Heart left ventricle (tissue), 16 donors: ENCODE measurements around the gene MRPS35. TPM values are rescaled to one million over a fixed set of nuclear protein-coding genes. Genes with fewer than 3 reads are reported as not detected.

Experiments
- ATAC-seq, 4 donors: fragments of 200-7000 bp; cut with Tn5 transposase; one replicate each; pipeline ENCODE4 v1.9.1; 2020 to 2022; ENCODE audit warnings: moderate library complexity in 4 of 4, mild to moderate bottlenecking in 3 of 4, moderate number of reproducible peaks in 1 of 4
- DNase-seq, 5 donors: peaks; one replicate each; pipeline ENCODE4 v3.0.0-alpha.2; 2020
- H3K27ac ChIP-seq, 12 donors: fragments of 200-600 bp; sonication (generic) in 4 of 12; one replicate each; pipeline versions ENCODE4 v1.5.0 to v1.8.0; 2016 to 2022; ENCODE audit warnings: mild to moderate bottlenecking in 2 of 12
- H3K27me3 ChIP-seq, 9 donors: fragments of 200-600 bp; sonication (generic) in 2 of 9; one replicate each; pipeline versions ENCODE4 v1.5.1 to v1.8.0; 2016 to 2022; ENCODE audit warnings: mild to moderate bottlenecking in 3 of 9
- H3K36me3 ChIP-seq, 9 donors: fragments of 200-600 bp; sonication (generic) in 2 of 9; one replicate each; pipeline versions ENCODE4 v1.5.0 to v1.8.0; 2018 to 2022; ENCODE audit warnings: mild to moderate bottlenecking in 2 of 9
- H3K4me1 ChIP-seq, 12 donors: fragments of 200-600 bp; sonication (generic) in 4 of 12; one replicate each; pipeline versions ENCODE4 v1.5.0 to v1.8.0; 2016 to 2022; ENCODE audit warnings: mild to moderate bottlenecking in 3 of 12
- H3K4me3 ChIP-seq, 12 donors: fragments of 200-600 bp; sonication (generic) in 4 of 12; one replicate each; pipeline versions ENCODE4 v1.5.0 to v1.8.0; 2017 to 2022; ENCODE audit warnings: mild to moderate bottlenecking in 9 of 12, moderate library complexity in 4 of 12
- H3K9me3 ChIP-seq, 12 donors: fragments of 200-600 bp; sonication (generic) in 4 of 12; one replicate each; pipeline versions ENCODE4 v1.5.0 to v1.8.0; 2016 to 2022; ENCODE audit warnings: mild to moderate bottlenecking in 1 of 12
- POLR2A ChIP-seq, 2 donors: fragments of 450-650 bp; IDR thresholded peaks; one replicate each; pipeline ENCODE4 v1.6.1; 2017; ENCODE audit warnings: antibody characterized with exemption in 2 of 2, mild to moderate bottlenecking in 2 of 2, moderate library complexity in 2 of 2
- WGBS, 4 donors: extraction: QIAGEN DNeasy Blood & Tissue Kit in 2 of 4; methylation state at CpG; one replicate each; pipeline versions ENCODE4 v1.1.5 to v1.1.7; 2013 to 2018; 5-methylcytosine and 5-hydroxymethylcytosine counted together
- intact Hi-C, 10 donors: fragments of 100-400 bp; cut with DNase I; formaldehyde crosslinking; loops; one replicate each; pipeline versions ENCODE4 v1.11.1 to v1.14.2; 2022
- long read RNA-seq, 3 donors: library from polyadenylated mRNA; unstranded; transcript quantifications; one replicate each; pipeline ENCODE4 v2.0.0, GENCODE V29; 2020 to 2021
- polyA plus RNA-seq, 2 donors: library from polyadenylated mRNA; stranded (reverse); fragments of 200-250 nt; gene quantifications; one replicate each; pipeline ENCODE4 v1.2.3, GENCODE V29; 2013
- total RNA-seq, 9 donors: library from RNA; depleted of rRNA in 2 of 9; stranded (reverse); fragments of >200 nt in 2 of 9; fragmentation: NEBNext Ultra II Directional in 3 of 9; extraction: Animal tissue kit (Norgen Biotek cat#: 25700) in 3 of 9; gene quantifications; one replicate each; pipeline versions ENCODE4 v1.1.0 to v1.2.4, GENCODE V29; 2016 to 2023
- TF ChIP-seq, protein P1 (sequence below), 12 donors: fragments of 200-600 bp; sonication (generic) in 4 of 12; IDR thresholded peaks; one replicate each; pipeline versions ENCODE4 v1.5.0 to v1.8.0; 2018 to 2022; ENCODE audit warnings: antibody characterized with exemption in 12 of 12, mild to moderate bottlenecking in 5 of 12
- donor health status: ischemic (EF 13 %, LVEDD 7.1; RV severe dilation, severe dysfunction).
- donor health status: healthy with polysubstance abuse.
- donor health status: DM: no; HTN: yes; CAD: no.
- donor health status: DM: no; HTN: no; CAD: no.
- donor health status: ischemic (EF 25% LVEDD 6.9; RV normal size, moderate dysfunction).
- donor health status: ischemic (EF 25% LVEDD 5.7; RV mildly dilated, moderate dysfunction).
- donor health status: healthy.
- donor health status: DM: yes; HTN: yes; CAD: no.
- donor health status: ischemic (EF 35%, LVEDD 5.7; RV mildly dilated, moderate dysfunction).
- donor health status: nonischemic (EF 11% LVEDD 7.7; RV severe dilation, severe dysfunction).
- donor health status: DM: yes; HTN: yes; CAD: no.
- donor health status: PGD.
- donor health status: ischemic (EF 29% LVEDD 5.4; RV normal size, mild dysfunction).
- donor health status: nonischemic (EF 23%, LVEDD 6.1; RV moderate dilation, normal function).

Gene MRPS35
- total RNA-seq (10 to 100 TPM; 45.7 to 94.1 (median 59.6) TPM), polyA plus RNA-seq (10 to 100 TPM; 39.8 to 67.7 TPM)
- long read RNA-seq, donor 1, transcript MRPS35-201 (8 exons, 1,888 nt), result major isoform, 140 of 150 reads
- long read RNA-seq, donor 1, partial matches to known transcripts, result 0 of 150 reads
- long read RNA-seq, donor 1, other reads (novel, unspliced or antisense), result 7 of 150 reads
- long read RNA-seq, donor 2, transcript MRPS35-203 (7 exons, 1,715 nt), result minor isoform, 18 of 695 reads
- long read RNA-seq, donor 2, transcript MRPS35-201 (8 exons, 1,888 nt), result major isoform, 658 of 695 reads
- long read RNA-seq, donor 2, partial matches to known transcripts, result 7 of 695 reads
- long read RNA-seq, donor 2, other reads (novel, unspliced or antisense), result 12 of 695 reads
- long read RNA-seq, donor 3, transcript MRPS35-201 (8 exons, 1,888 nt), result major isoform, 116 of 124 reads
- long read RNA-seq, donor 3, partial matches to known transcripts, result 2 of 124 reads
- long read RNA-seq, donor 3, other reads (novel, unspliced or antisense), result 5 of 124 reads

GRCh38 chr12:27710592-27711316 lies at the start of gene MRPS35:
MRPS35 (plus strand) TSS chr12:27710832; CDS start chr12:27710844, 12 bp downstream.
- WGBS, 4 donors, result 0 to 1% (median 0%) methylated on average over 36 to 46 of the region's 46 CpGs
- peaks cover 0 to 27% (median 15%) of the 10 kb centered on the region in 12 donors for H3K4me1 ChIP-seq
- DNase-seq (peak; percentile 94 to 96 (median 94)), ATAC-seq (peak; percentile 98 to 99 (median 98))
- H3K36me3 ChIP-seq, result peaks cover 0 to 17% (median 8%) of the 10 kb centered on the region in 9 donors
- peak within 1 kb of the TSS; percentile 56 to 99 (median 84) for H3K4me3 ChIP-seq
- H3K27me3 ChIP-seq, result no peaks in the 10 kb centered on the region
- TF ChIP-seq, protein P1, sequence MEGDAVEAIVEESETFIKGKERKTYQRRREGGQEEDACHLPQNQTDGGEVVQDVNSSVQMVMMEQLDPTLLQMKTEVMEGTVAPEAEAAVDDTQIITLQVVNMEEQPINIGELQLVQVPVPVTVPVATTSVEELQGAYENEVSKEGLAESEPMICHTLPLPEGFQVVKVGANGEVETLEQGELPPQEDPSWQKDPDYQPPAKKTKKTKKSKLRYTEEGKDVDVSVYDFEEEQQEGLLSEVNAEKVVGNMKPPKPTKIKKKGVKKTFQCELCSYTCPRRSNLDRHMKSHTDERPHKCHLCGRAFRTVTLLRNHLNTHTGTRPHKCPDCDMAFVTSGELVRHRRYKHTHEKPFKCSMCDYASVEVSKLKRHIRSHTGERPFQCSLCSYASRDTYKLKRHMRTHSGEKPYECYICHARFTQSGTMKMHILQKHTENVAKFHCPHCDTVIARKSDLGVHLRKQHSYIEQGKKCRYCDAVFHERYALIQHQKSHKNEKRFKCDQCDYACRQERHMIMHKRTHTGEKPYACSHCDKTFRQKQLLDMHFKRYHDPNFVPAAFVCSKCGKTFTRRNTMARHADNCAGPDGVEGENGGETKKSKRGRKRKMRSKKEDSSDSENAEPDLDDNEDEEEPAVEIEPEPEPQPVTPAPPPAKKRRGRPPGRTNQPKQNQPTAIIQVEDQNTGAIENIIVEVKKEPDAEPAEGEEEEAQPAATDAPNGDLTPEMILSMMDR (IDR thresholded peaks at IDR 0.05), result peak in 1 of 12 donors; percentile 2
- TF ChIP-seq POLR2A (IDR thresholded peaks at IDR 0.05), result peak in 1 of 2 donors; percentile 68
- H3K27ac ChIP-seq, result peak within 1 kb of the TSS; percentile 6 to 92 (median 82)
- intact Hi-C loops, result loop anchor here in 1 of 10 donors (5.0 kb wide), 1 partner anchor 72 kb away; the partner anchor contains the start of genes KLHL42 and MANSC4
- H3K9me3 ChIP-seq, result no peaks in the 10 kb centered on the region

DNA sequence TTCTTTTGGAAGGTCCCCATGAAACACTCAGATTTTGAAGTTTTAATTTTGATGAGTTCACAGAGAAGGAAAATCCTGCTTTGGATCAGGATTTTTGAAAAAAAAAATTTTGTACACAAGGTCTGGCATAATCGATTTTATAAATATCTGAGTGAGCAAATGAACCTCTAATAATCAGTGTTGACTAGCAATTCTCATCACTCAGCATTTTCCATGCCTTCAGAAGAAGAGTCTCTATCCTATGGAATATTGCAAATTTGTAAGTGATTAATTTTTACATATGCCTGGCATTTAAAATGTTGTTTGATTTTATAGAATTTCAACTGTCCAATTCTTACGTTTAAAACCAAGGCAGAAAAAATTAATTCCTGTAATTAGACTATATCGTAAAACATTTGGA lies 44.9 kb upstream of the MRPS35 start:
- H3K36me3 ChIP-seq, result peaks cover 0 to 100% (median 80%) of the 10 kb centered on the region in 9 donors
- TF ChIP-seq POLR2A (IDR thresholded peaks at IDR 0.05), result no peak
- TF ChIP-seq, protein P1 (IDR thresholded peaks at IDR 0.05), result no peak
- no peak for DNase-seq
- 79 to 95% (median 87%) methylated on average over 3 of the region's 3 CpGs for WGBS, 4 donors
- intact Hi-C loops, result loop anchor here in 2 of 10 donors (10.0 kb wide), 2 partner anchors 331 to 341 kb away; partner anchors contain the start of gene BMAL2 (in 1 of the 2)
- no peaks in the 10 kb centered on the region for H3K27me3 ChIP-seq
- H3K9me3 ChIP-seq, result no peaks in the 10 kb centered on the region
- H3K27ac ChIP-seq, result no peak overlapping the region
- ATAC-seq, result no peak
- no peak overlapping the region for H3K4me3 ChIP-seq
- peaks cover 0 to 8% (median 0%) of the 10 kb centered on the region in 12 donors for H3K4me1 ChIP-seq

- no peaks in the 10 kb centered on the region for H3K9me3 ChIP-seq
- no peak for TF ChIP-seq POLR2A (IDR thresholded peaks at IDR 0.05)
- TF ChIP-seq, protein P1 (IDR thresholded peaks at IDR 0.05), result no peak
- ATAC-seq (no peak), DNase-seq (no peak)
- intact Hi-C loops, result loop anchor here in 2 of 10 donors (10.0 kb wide), 2 partner anchors 332 to 342 kb away; partner anchors contain the start of gene BMAL2 (in 1 of the 2)
- H3K36me3 ChIP-seq, result peaks cover 0 to 100% (median 75%) of the 10 kb centered on the region in 9 donors
- no peak overlapping the region for H3K27ac ChIP-seq
- peaks cover 0 to 6% (median 0%) of the 10 kb centered on the region in 12 donors for H3K4me1 ChIP-seq
- 59 to 62% (median 61%) methylated on average over 3 of the region's 3 CpGs for WGBS, 4 donors
- no peaks in the 10 kb centered on the region for H3K27me3 ChIP-seq
- H3K4me3 ChIP-seq, result no peak overlapping the region
These were observed 44.1 kb upstream of the MRPS35 start for GRCh38 chr12:27666510-27666909.
